ENCODE results near the gene SEC61A1. TPM values are rescaled to one million over a fixed set of nuclear protein-coding genes. Genes with fewer than 3 reads are reported as not detected.

The SEC61A1 gene
- total RNA-seq, 1 experiment from 2014 or later: 182 TPM

GRCh38 chr3:128040041-128040440 lies 12.2 kb upstream of the SEC61A1 start:
- no peak overlapping the region for H3K4me2 ChIP-seq (ENCODE audit: low read length)
- H3K4me3 ChIP-seq (ENCODE audit: low read length): no peak overlapping the region
- no peak overlapping the region for H3K27ac ChIP-seq (ENCODE audit: low read length)
- H3K36me3 ChIP-seq (ENCODE audit: low read depth, low read length): no peaks in the 10 kb centered on the region
- POLR2A ChIA-PET (ENCODE audit: unreplicated experiment): no interaction called here
- H3K9me3 ChIP-seq (ENCODE audit: low read length): no peaks in the 10 kb centered on the region
- intact Hi-C loops (cut with micrococcal nuclease): no loop called here
- no peak for TF ChIP-seq EZH2phosphoT487 (IDR thresholded peaks at IDR 0.05; ENCODE audit: borderline replicate concordance, low read length)
- TF ChIP-seq, protein P1, sequence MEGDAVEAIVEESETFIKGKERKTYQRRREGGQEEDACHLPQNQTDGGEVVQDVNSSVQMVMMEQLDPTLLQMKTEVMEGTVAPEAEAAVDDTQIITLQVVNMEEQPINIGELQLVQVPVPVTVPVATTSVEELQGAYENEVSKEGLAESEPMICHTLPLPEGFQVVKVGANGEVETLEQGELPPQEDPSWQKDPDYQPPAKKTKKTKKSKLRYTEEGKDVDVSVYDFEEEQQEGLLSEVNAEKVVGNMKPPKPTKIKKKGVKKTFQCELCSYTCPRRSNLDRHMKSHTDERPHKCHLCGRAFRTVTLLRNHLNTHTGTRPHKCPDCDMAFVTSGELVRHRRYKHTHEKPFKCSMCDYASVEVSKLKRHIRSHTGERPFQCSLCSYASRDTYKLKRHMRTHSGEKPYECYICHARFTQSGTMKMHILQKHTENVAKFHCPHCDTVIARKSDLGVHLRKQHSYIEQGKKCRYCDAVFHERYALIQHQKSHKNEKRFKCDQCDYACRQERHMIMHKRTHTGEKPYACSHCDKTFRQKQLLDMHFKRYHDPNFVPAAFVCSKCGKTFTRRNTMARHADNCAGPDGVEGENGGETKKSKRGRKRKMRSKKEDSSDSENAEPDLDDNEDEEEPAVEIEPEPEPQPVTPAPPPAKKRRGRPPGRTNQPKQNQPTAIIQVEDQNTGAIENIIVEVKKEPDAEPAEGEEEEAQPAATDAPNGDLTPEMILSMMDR (conservative IDR thresholded peaks at IDR 0.05; ENCODE audit: low read depth, low read length): no peak
- TF ChIP-seq EZH2 (IDR thresholded peaks at IDR 0.05; ENCODE audit: low read length, unreplicated experiment): no peak
- H2AFZ ChIP-seq (ENCODE audit: low read length): no peak overlapping the region
- H3K9me2 ChIP-seq (replicated peaks; ENCODE audit: low read length): no peaks in the 10 kb centered on the region
- no TSS peak for BruUV-seq (replicated peaks)
- no peaks in the 10 kb centered on the region for H3K27me3 ChIP-seq (ENCODE audit: low read length)
- H3K9ac ChIP-seq (ENCODE audit: low read length): no peak overlapping the region
- H4K20me1 ChIP-seq (ENCODE audit: low read length): no peaks in the 10 kb centered on the region
- CTCF ChIA-PET: no interaction called here
- no peaks in the 10 kb centered on the region for H3K4me1 ChIP-seq (ENCODE audit: insufficient read depth, low read length)
- ATAC-seq (no peak), DNase-seq (no peak)
- no peaks in the 10 kb centered on the region for H3F3A ChIP-seq (ENCODE audit: low read length, unreplicated experiment)
- H3K79me2 ChIP-seq (ENCODE audit: low read length): no peaks in the 10 kb centered on the region

- Histone ChIP-seq H3K79me2 (ENCODE audit: low read length) (no peaks in the 10 kb centered on the region), H3K4me3 (ENCODE audit: low read length) (no peak overlapping the region), H3K9me3 (ENCODE audit: low read length) (no peaks in the 10 kb centered on the region), H4K20me1 (ENCODE audit: low read length) (no peaks in the 10 kb centered on the region), H3K27me3 (ENCODE audit: low read length) (no peaks in the 10 kb centered on the region), H2AFZ (ENCODE audit: low read length) (no peak overlapping the region), H3K9ac (ENCODE audit: low read length) (no peak overlapping the region), H3K4me2 (ENCODE audit: low read length) (no peak overlapping the region), H3F3A (ENCODE audit: low read length, unreplicated experiment) (no peaks in the 10 kb centered on the region), H3K9me2 (replicated peaks; ENCODE audit: low read length) (no peaks in the 10 kb centered on the region), H3K4me1 (ENCODE audit: insufficient read depth, low read length) (no peaks in the 10 kb centered on the region), H3K36me3 (ENCODE audit: low read depth, low read length) (no peaks in the 10 kb centered on the region), H3K27ac (ENCODE audit: low read length) (no peak overlapping the region)
- BruUV-seq (replicated peaks): no TSS peak
- intact Hi-C loops (cut with micrococcal nuclease): no loop called here
- ChIA-PET POLR2A (ENCODE audit: unreplicated experiment) (no interaction called here), CTCF (no interaction called here)
- TF ChIP-seq EZH2phosphoT487 (IDR thresholded peaks at IDR 0.05; ENCODE audit: borderline replicate concordance, low read length): no peak
- TF ChIP-seq EZH2 (IDR thresholded peaks at IDR 0.05; ENCODE audit: low read length, unreplicated experiment): no peak
- TF ChIP-seq, protein P1 (conservative IDR thresholded peaks at IDR 0.05; ENCODE audit: low read depth, low read length): no peak
- no peak for ATAC-seq
- no peak for DNase-seq
Observed at GRCh38 chr3:128040660-128041059, 11.6 kb upstream of the SEC61A1 start.

DNA sequence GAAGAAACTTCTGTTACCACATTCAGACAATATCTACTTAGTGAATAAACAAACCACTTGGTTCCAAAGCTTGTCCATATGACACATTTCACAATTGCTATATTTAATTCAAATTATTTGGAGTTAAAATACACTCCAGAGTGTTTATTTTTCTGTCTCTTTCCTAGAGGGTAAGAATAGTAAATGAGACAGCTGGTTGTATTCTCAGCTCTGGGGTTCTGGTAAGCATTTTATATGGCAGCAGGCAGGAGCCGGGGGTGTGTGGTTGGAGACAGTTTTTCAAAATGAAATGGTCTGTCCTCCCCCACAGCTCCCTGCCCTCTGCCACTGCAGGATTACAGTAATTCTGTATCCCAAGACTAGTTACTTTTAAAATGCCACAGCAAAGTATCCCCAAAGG lies 10.9 kb upstream of the SEC61A1 start:
- no peaks in the 10 kb centered on the region for H3K4me1 ChIP-seq (ENCODE audit: insufficient read depth, low read length)
- no peaks in the 10 kb centered on the region for H3K36me3 ChIP-seq (ENCODE audit: low read depth, low read length)
- no peaks in the 10 kb centered on the region for H3K9me2 ChIP-seq (replicated peaks; ENCODE audit: low read length)
- no peaks in the 10 kb centered on the region for H3K79me2 ChIP-seq (ENCODE audit: low read length)
- ATAC-seq: no peak
- no peaks in the 10 kb centered on the region for H4K20me1 ChIP-seq (ENCODE audit: low read length)
- intact Hi-C loops (cut with micrococcal nuclease): no loop called here
- CTCF ChIA-PET: no interaction called here
- H3K27ac ChIP-seq (ENCODE audit: low read length): no peak overlapping the region
- H2AFZ ChIP-seq (ENCODE audit: low read length): no peak overlapping the region
- H3K4me3 ChIP-seq (ENCODE audit: low read length): no peak overlapping the region
- BruUV-seq (replicated peaks): no TSS peak
- TF ChIP-seq EZH2phosphoT487 (IDR thresholded peaks at IDR 0.05; ENCODE audit: borderline replicate concordance, low read length): no peak
- TF ChIP-seq, protein P1 (conservative IDR thresholded peaks at IDR 0.05; ENCODE audit: low read depth, low read length): no peak
- no peak for TF ChIP-seq EZH2 (IDR thresholded peaks at IDR 0.05; ENCODE audit: low read length, unreplicated experiment)
- H3K9ac ChIP-seq (ENCODE audit: low read length): no peak overlapping the region
- no peak for DNase-seq
- H3K27me3 ChIP-seq (ENCODE audit: low read length): no peaks in the 10 kb centered on the region
- POLR2A ChIA-PET (ENCODE audit: unreplicated experiment): no interaction called here
- no peaks in the 10 kb centered on the region for H3F3A ChIP-seq (ENCODE audit: low read length, unreplicated experiment)
- no peaks in the 10 kb centered on the region for H3K9me3 ChIP-seq (ENCODE audit: low read length)
- no peak overlapping the region for H3K4me2 ChIP-seq (ENCODE audit: low read length)
